ENCODE measurements around the gene MAPT.
"Not testable (repeated sequence)": the region's sequence is repeated elsewhere in the genome, so short reads cannot be mapped to it uniquely, and the experiment has no call there.

Gene MAPT

DNA sequence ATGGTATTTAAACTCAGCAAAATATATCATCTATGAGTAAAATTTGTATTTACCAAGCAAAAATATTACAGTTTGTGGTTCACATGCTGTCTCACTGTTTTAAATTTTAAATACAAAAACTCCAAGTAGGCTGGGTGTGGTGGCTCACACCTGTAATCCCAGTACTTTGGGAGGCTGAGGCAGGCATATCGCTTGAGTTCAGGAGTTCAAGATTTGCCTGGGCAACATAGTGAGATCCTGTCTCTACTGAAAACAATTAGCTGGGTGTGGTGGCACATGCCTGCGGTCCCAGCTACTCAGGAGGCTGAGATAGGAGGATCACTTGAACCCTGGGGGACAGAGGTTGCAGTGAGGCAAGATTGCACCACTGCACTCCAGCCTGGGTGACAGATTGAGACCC is 37.3 kb downstream of the MAPT start:
- no peak for DNase-seq

DNA sequence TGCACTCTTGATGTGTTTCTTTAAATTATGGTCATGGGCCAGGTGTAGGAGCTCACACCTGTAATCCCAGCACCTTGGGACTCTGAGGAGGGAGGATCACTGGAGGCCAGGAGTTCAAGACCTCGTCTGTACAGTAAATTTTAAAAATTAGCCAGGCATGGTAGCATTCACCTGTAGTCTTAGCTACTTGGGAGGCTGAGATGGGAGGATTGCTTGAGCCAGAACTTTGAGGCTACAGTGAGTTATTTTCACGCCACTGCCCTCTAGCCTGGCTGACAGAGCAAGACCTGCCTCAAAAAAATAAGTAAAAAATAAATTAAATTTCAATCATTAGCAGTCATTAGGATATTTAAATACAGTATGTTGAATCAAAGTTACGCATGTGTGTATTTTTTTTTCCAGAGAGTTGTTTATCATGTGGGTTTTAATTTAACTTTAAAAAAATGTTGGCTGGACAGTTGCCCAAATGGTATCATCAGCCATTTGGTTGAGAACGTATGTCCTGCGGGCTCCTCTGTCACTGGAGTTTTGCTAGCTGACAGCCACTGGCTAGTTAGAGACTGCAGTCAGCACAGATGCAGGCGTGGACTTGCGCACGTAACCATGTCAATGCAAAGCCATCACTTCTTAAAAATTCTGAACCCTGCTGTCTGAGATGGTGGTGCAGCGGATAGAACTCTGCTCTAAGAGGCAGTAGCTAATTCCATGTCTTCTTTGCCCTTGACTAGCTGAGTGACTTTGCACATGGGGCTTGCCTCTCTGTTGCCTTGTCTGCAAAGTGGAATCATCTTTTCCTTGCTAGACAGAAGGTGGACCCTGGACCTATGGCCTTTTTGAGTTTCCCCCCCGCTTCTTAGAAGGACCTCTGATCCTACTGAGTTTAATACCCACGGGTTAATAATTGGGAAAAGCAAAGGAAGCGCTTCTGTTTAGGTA is 40.0 kb downstream of the MAPT start:
- DNase-seq: no peak

DNA sequence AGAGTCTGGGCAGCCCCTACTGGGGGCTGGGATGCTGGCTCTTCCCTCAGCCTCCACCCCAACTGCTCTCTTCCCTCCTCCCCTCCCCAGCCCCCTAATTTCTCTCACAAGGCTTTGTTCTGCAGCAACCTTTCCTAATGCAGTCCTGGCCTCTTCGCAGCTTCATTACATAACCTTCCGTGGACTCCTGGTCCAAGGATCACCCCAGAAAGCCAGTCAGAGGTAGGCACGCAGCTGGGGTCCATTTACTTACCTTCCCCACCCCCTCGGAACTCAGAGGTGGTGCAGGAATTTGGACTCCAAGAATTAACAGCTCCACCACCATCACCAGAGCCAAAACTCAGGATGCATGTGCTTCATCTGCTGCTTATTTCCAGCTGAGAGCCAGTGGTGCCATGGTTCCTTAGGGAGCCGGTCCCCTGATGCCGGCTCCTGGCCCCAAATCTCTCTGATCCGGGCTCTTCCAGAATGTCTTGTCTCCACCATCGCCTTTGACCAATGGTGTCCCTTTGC is 40.9 kb downstream of the MAPT start:
- DNase-seq: no peak

DNA sequence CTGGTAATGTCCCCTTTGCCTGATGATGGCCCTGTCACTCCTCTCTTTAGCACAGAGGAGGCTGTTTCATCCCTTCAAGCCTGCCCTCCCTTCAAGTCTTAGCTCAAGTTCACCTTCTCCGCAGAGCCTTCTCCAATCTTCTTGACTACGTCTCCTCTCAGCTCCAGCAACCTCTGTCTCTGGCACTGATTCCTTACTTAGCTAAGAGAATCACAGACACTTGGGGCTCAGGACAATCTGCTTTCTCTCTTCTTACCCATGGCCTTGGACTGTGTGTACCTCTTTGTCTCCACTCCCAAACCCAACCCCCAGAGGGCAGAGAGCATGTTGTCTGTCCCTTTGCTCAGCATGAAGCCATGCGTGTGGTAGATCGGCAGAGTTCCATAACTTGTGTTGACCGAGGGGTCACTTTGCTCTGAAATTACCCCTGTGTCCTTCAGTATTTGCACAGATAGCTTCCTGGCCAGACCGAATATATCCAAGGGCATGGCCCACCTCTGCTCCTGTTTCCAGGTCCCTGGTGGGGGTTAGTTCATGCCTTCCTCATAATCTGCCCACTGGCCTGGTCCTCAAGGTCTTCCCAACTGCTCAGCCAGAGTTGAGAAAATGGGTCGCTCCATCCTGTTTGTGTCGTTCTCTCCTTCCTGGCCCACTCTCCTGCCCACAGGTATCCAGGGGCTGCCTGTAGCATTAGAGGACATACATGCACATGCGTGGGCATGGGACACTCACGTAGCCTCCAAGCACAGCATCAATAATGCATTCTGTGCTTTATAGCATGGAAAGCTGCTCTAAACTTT is 41.6 kb downstream of the MAPT start:
- no peak for DNase-seq

DNA sequence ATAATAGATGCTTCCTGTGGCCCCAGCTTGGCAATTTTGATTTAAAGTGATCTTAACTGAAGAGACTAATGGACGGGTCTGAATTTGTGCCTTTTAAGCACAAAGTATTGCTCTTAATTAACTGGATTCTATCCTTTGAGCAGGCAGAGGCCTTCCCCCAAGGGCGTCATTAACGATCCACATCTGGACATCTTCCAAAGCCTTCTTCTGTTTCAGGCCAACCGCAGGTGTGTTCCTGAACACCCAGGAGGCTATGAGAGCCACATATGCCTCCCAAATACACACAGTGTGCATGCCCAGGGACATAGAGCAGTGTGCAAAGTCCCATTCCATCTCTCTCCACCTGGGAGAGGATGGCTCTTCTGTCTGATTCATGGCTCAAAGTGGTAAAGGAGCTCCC is 42.3 kb downstream of the MAPT start:
- DNase-seq: no peak

DNA sequence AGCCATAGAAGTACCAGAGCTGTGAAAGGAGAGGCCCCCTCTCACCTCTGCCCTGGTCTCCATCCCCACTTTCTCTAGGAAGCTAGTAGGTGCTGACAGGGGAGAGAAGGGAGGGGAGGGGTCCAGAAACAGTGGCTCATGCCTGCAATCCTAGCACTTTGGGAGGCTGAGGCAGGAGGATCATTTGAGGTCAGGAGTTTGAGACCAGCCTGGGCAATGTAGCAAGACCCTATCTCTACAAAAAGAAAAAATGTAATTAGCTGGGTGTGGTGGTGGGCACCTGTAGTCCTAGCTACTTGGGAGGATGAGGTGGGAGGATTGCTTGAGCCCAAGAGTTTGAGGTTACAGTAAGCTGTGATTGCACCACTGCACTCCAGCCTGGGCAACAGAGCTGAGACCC is 42.8 kb downstream of the MAPT start:
- not testable (repeated sequence) for DNase-seq

DNA sequence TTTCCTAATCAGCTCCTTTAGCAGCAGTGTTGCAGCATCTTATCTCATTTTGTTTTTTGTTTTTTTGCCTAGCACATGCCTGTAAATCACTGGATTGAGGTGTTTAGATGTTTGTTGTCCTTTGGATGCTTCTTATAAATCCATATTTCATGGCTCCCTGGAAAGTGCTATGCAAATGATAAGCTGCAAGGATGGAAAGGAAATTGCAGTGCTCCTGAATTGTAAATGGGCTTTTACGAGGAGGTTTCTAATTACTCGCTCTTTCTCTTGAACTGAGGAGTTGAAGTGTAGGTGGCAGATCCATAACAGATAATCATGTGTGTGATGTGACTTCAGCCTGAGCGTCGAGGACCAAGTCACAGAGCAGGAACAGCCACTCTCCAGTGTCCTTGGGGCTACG is 45.0 kb downstream of the MAPT start:
- no peak for DNase-seq

DNA sequence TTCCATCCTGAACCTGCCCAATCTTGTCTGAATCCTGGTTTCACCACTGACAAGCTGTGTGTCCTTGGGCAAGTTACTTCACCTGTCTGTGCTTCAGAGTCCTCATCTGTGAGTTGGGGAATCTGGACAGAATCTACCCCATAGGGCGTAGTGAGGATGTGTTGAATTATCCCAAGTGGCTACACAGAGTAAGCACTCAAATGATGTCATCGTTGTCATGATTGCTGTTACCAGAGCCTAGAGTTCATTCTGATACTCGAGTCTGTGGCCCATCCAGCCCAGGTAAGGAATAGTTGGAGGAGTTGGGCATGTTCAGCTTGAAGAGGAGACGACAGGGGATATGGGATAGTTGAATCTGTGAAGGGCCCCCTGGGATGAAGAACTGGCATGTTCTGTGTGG is 45.9 kb downstream of the MAPT start:
- no peak for DNase-seq

DNA sequence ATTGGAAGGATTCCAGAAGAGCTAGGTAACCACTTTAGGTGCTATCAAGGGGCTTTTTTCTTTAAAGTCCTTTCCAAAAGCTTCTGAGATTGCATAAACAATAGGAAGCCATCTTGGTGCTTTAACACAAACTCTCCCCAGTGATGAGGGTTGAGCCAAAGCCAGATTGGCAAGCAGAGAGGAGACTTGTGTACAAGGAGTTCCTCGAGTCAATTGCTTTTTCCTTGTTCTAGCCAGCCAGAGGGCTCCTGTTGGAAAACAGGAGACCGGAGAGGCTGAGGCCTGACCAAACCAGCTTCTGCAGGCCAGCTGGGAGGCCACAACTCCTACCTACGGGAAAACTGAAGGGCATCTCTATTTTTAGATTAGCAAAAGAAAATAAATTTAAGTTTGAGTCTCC is 46.5 kb downstream of the MAPT start:
- DNase-seq: no peak

DNA sequence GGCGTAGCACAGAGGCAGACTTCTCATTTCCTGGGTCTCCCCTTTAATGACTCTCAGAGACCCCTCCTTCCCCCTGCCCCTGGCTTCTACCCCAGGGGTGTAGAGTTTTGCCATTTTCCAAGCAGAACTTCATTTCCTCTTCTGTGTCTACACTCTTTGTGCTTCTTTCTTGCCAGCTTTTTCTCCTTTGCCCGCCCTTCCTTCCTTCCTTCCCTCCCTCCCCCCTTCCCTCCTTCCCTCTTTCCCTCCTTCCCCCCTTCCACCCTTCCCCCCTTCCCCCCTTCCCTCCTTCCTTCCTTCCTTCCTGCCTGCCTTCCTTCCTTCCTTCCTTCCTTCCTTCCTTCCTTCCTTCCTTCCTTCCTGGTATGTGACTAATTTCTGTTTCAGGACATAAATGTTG is 47.0 kb downstream of the MAPT start:
- no peak for DNase-seq

DNA sequence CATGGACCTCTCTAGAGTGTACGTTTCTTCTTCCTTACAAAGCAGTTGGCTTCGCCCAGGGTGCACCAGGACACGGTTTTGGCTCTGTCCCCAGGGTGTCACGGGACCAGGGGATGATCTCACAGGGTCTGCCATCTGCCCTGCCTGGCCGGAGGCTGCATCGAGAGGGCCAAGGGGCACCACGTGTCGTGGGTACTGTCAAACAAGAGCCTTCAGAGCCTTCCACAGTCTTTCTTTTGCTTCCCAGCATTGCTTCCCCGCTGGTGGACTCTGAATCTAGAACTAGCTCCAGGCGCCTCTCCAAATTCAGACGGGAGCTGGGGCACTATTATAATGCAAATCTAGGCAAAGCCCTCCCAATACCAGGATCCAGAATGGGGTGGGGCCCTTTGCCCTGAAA is 47.9 kb downstream of the MAPT start:
- DNase-seq: no peak

DNA sequence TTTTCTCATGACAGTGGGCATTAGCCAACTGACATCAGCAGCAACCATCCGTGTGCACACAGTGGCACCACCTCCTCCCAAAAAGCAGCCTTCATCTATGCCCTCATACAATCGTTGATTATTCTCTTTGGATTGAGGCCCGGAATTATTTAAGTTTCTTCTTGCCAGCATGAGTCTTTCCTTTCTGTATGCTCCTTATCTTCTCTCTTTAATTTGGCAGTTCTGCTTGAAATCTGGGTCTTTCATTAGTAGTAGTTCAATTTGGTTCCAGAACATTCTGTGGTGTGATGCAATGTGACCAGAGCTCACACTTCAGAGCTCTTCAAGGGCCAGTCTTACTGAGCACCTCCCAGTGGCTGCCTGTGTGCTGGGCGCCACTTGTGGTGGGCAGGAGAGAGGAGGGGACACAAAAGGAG is 52.5 kb downstream of the MAPT start:
- DNase-seq: no peak

DNA sequence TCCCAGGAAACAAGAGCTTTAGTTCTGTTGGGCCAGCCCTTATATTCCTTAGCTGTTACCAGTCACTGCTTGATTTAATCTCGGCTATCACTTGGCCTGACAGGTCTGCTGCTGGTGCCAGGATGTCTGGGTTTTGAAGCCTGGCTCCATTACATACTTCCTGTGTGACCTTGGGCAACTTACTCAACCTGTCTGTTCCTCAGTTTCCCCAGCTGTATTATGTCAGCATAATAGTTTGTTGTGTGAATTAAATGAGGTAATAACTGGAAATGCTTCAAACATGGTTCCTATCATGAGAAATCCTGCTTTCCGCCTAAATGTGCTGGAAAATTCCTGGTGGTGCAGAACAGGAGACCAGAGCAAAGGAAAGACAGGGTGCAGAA is 54.1 kb downstream of the MAPT start:
- DNase-seq: no peak

DNA sequence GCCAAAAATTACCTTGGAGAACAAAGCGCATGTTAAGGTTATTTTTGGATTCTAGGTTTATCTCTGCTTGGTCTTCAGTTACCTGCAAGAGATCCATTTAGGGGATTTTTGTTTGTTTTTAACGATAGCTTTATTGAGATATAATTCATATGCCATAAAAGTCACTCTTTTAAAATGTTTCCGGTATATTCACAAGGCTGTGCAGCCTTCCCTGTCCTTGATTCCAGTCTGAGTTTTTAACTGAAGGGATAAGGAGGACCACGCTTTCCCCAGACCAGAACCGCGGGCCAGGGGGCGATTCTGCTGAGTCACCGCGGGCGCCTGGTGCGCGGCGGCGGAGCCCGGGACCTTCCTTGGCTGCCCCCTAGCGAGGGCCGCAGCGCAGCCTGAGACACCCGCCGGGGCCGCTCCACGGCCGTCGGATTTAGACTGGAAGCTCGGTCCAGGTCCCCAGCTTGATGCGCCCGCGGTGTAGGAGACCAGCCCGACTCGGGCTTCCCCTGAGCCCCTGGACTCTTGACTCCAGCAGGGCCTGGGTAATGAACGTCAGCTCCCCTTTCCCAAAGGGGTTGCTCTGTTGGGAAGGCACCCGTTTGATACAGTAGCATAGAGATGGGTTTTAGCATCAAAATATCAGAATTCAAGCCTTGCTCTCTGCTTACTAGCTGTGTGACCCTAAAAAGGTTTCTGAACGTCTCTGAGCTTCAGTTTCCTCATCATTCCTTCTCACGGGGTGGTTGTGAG is 54.7 kb downstream of the MAPT start:
- peak; percentile 82 for DNase-seq

DNA sequence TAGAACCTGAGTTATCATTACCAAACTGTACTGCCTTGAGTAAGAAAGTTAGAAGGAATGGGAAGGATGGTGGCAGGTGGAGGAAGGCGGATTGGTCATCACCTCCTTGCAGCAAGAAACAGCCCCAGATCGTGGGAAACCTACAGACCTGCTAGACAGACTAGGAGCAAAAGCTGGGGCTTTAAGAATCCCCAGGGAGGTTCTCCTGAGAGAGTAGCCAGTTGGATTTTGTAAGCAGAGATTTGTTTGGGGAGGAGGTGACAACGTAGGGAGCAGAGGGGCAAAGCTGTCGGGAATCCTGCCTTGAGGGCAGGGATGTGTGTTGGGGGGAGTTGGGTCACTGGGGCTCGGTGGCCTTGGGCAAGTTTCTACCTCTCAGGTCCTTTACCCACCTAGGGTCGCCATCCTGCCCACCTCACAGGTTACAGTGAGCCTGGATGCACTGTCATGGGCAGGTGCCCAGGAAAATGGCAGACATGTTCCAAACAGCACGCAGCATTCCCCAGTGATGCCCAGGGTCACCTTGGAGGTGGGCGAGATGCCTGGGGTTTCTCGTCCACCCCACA is 55.5 kb downstream of the MAPT start:
- DNase-seq: no peak

DNA sequence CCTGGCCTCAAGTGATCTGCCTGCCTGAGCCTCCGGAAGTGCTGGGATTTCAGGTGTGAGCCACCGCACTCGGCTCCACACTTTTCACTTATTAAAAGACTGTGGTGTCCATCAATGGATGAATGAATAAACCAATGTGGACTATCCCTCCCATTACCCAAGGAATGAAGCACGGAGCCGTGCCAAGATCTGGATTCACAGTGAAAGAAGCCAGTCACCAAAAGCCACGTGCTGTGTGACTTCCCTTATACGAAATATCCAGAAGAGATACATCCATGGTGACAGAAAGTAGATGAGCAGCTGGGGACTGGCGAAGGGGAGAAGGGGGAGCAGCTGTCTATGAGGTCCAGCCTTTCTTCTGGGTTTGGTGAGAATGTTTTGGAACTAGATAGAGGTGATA is 56.5 kb downstream of the MAPT start:
- DNase-seq: no peak

DNA sequence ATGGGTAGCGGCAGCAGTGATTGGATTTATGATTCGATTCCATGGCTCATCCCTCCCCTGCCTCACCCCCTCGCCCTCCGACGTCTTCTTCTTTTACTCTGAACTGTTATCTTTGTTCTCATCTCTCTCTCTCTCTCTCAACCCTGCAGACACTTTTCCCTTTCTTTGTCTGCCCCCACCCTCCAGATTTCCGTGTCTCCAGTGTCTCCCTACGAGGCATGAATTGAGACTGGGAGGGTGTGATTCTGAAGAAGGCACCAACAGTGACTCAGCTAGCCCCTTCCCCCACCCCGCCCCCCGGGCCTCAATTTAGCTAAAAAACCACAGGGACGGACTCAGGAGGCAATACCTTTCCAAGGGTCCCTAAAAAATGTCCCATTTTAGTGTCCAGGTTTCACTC is 57.0 kb downstream of the MAPT start:
- DNase-seq: no peak

DNA sequence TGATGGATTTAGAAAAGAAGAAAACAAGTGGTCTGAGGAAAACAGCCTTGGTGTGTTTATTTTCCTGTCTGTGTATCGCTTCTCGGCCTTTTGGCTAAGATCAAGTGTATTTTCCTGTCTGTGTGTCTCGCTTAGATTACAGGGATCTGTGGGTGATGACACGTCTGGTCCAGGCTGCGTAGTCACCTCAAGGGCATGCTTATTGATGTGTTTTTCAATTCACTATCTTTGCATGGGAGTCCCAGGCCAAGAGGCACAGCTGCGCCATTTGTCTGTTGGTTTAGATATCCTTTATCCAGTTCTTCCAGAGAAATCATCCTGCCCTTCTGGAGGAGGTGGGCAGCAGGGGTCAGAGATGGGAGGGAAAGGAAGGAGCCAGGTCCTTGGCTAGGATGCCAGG is 57.6 kb downstream of the MAPT start:
- DNase-seq: no peak

DNA sequence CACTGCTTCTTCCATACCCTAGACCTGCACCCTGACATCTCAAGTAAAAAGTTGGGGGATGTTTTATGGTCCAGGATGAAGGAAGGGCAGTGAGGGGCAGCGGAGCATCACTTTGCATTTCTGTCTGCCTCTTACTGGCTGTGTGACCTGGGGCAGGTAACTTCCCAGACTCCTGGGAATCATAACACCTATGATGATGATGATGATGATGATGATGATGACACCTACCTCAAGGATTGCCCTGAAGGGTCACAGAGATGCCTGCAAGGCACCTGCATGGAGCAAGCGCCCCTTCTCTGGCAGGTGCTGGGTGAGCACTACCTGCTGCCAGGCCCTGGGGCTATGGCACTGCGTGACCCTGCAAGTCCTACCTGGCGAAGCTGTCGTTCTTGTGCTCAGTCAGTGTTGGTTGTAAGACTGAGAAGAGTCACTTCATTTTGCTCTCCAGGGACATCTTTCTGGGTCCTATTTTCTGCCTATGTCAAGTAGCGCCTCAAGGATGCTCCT is 58.5 kb downstream of the MAPT start:
- DNase-seq: no peak

DNA sequence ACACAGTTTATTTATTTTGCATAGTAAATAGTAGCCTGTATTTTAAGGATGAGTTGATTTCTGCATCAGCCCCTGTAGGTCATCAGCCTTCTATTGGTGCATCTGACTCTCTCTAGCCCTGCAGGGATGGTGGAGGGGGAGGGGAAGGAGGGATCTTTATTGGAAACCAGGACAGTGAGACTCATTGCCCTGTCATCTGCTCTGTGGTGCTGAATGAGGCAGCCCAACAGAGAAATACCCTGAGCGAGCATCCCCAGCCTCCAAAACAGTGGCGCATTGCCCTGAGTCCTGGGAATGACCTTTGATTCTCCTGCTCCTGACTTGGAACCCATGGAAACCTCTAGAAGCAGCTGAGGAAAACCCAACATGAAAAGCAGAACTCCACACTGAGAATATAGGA is 59.2 kb downstream of the MAPT start:
- DNase-seq: no peak

DNA sequence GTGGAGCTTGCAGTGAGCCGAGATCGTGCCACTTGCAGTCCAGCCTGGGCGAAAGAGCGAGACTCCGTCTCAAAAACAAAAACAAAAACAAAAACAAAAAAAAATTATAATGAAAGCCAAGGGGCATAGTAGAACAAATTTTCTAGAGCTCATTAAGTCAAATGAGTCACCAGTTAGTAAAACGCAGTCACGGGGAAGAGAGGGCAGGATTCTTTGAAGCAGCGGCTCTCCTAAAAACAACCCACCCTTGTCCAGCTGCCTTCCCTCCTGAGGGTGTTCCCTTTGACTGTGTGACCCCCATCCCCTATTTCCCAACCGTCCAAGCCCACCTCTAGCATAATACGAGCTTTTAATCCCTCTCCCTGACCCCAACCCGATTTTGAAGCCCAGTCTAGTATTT is 60.6 kb downstream of the MAPT start:
- DNase-seq: no peak

DNA sequence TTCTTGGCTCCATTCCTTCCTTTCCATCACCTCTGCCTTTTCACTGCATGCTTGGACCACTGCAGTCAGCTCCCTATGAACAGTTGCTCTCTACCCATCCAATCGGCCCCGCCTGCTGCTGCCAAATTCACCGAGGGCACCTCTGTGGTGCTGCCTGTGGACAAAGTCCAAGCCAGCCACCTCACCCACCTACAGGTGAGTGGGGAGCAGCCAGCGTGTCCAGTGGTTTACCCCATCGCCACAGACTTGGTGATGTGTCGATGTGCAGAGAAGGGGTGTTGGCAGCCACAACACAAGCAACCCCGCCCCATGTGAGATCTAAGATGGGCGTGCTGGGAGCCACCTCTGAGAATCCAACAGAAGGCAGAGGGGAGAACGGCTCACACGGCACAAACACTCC is 61.0 kb downstream of the MAPT start:
- no peak for DNase-seq

DNA sequence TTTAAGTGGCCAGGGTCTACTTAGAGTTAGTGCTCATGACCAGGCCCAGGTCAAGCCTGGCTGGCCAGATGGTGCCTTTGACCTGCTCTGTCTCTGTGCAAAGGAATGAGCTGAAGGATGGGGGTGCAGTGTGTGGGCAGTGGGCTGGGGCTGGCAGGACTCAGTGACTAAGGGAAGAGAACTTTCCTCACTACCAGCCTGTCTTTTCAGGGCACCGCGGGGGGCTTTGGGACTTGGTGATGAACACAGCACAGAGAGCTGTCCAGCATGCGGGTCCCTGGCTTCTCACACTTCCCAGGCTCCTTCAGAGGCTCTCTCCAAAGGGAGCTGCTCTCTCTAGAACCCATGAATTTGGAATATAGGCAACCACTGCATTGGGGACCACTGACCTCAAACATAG is 61.7 kb downstream of the MAPT start:
- DNase-seq: no peak
